Heart right ventricle (tissue), 16 donors: ENCODE data around the gene LRP6. TPM values are rescaled to one million over a fixed set of nuclear protein-coding genes. Genes with fewer than 3 reads are reported as not detected.
A peak's percentile ranks its signal among the peaks of the same experiment; 100 is the strongest.

Experiments
- ATAC-seq, 8 donors: fragments of 200-7000 bp; cut with Tn5 transposase; one replicate each; pipeline ENCODE4 v1.9.1; 2020; ENCODE audit warnings: mild to moderate bottlenecking in 8 of 8, moderate library complexity in 8 of 8, moderate number of reproducible peaks in 1 of 8
- DNase-seq, 2 donors: peaks; one replicate each; pipeline ENCODE4 v3.0.0-alpha.2; 2020
- H3K27ac ChIP-seq, 10 donors: fragments of 200-600 bp; sonication (generic) in 2 of 10; one replicate each; pipeline versions ENCODE4 v1.5.0 to v1.8.0; 2020 to 2022; ENCODE audit warnings: mild to moderate bottlenecking in 3 of 10
- H3K27me3 ChIP-seq, 7 donors: fragments of 200-600 bp; one replicate each; pipeline ENCODE4 v1.8.0; 2021 to 2022; ENCODE audit warnings: mild to moderate bottlenecking in 2 of 7
- H3K36me3 ChIP-seq, 9 donors: fragments of 200-600 bp; sonication (generic) in 1 of 9; one replicate each; pipeline versions ENCODE4 v1.5.0 to v1.8.0; 2020 to 2022; ENCODE audit warnings: mild to moderate bottlenecking in 2 of 9
- H3K4me1 ChIP-seq, 9 donors: fragments of 200-600 bp; sonication (generic) in 1 of 9; one replicate each; pipeline versions ENCODE4 v1.5.0 to v1.8.0; 2020 to 2022; ENCODE audit warnings: mild to moderate bottlenecking in 4 of 9
- H3K4me3 ChIP-seq, 10 donors: fragments of 200-600 bp; sonication (generic) in 2 of 10; one replicate each; pipeline versions ENCODE4 v1.5.0 to v1.8.0; 2020 to 2022; ENCODE audit warnings: mild to moderate bottlenecking in 7 of 10, moderate library complexity in 2 of 10
- H3K9me3 ChIP-seq, 11 donors: fragments of 200-600 bp in 10 of 11; sonication (generic) in 2 of 11; one replicate each; pipeline versions ENCODE4 v1.5.0 to v1.8.0; 2013 to 2022; ENCODE audit warnings: mild to moderate bottlenecking in 2 of 11, control low read depth in 1 of 11, moderate library complexity in 1 of 11
- WGBS, 2 donors: extraction: QIAGEN DNeasy Blood & Tissue Kit; methylation state at CpG; one replicate each; pipeline ENCODE4 v1.1.7; 2013; ENCODE audit warnings: inconsistent platforms in 1 of 2; 5-methylcytosine and 5-hydroxymethylcytosine counted together
- intact Hi-C, 10 donors: fragments of 100-400 bp; cut with DNase I; formaldehyde crosslinking; loops; one replicate each; pipeline versions ENCODE4 v1.11.1 to v1.14.2; 2022
- polyA plus RNA-seq, 2 donors: library from polyadenylated mRNA; stranded (reverse); fragments of 200-250 nt; gene quantifications; one replicate each; pipeline ENCODE4 v1.2.3, GENCODE V29; 2013
- total RNA-seq, 10 donors: library from RNA; stranded (reverse); fragmentation: NEBNext Ultra II Directional in 3 of 10; extraction: Animal tissue kit (Norgen Biotek cat#: 25700) in 3 of 10; gene quantifications; one replicate each; pipeline versions ENCODE4 v1.2.1 to v1.2.4, GENCODE V29; 2021 to 2023
- TF ChIP-seq, protein P1 (sequence below), 9 donors: fragments of 200-600 bp; sonication (generic) in 2 of 9; IDR thresholded peaks; one replicate each; pipeline versions ENCODE4 v1.5.0 to v1.8.0; 2021 to 2022; ENCODE audit warnings: antibody characterized with exemption in 9 of 9, mild to moderate bottlenecking in 5 of 9, moderate library complexity in 1 of 9
- donor health status: Arrhythmogenic right ventricular cardiomyopathy.
- donor health status: ischemic (EF 13 %, LVEDD 7.1; RV severe dilation, severe dysfunction).
- donor health status: healthy with polysubstance abuse.
- donor health status: DM: no; HTN: yes; CAD: no.
- donor health status: DM: no; HTN: no; CAD: no.
- donor health status: ischemic (EF 25% LVEDD 6.9; RV normal size, moderate dysfunction).
- donor health status: ischemic (EF 25% LVEDD 5.7; RV mildly dilated, moderate dysfunction).
- donor health status: healthy.
- donor health status: DM: yes; HTN: yes; CAD: no.
- donor health status: Ischemic cardiomyopathy.
- donor health status: ischemic (EF 35%, LVEDD 5.7; RV mildly dilated, moderate dysfunction).
- donor health status: nonischemic (EF 11% LVEDD 7.7; RV severe dilation, severe dysfunction).
- donor health status: DM: yes; HTN: yes; CAD: no.
- donor health status: PGD.
- donor health status: ischemic (EF 29% LVEDD 5.4; RV normal size, mild dysfunction).
- donor health status: nonischemic (EF 23%, LVEDD 6.1; RV moderate dilation, normal function).

The LRP6 gene
- total and polyA plus RNA-seq, 12 donors: 3.1 to 31.1 (median 24.8) TPM

DNA sequence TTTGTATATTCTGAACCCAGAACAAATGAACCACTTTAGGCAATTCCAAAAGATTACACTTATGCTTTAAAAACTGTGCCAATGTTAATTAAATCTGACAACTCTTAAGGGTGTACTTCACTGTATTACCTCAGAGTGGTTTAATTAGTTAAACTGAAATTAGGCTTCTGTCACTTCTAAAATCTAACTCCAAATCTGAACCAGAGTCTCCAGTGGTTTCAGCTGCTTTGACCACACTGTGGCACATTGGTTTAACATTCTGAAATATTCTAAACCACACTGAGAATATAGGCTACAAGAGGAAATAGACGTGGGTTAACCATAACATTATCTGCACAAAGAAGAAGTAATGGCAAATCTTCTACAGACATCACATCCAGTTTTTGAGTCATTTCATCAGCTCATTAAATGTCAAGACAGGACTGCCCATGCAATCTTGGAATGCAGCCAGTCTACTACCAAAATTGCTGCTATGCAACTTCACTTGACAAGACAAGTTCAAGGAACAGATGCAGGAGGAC is 94.8 kb downstream of the LRP6 start:
- intact Hi-C loops: loop anchor here in 1 of 10 donors (10.0 kb wide), 1 partner anchor 163 kb away; no protein-coding TSS in a partner anchor
- H3K27ac ChIP-seq: no peak overlapping the region

DNA sequence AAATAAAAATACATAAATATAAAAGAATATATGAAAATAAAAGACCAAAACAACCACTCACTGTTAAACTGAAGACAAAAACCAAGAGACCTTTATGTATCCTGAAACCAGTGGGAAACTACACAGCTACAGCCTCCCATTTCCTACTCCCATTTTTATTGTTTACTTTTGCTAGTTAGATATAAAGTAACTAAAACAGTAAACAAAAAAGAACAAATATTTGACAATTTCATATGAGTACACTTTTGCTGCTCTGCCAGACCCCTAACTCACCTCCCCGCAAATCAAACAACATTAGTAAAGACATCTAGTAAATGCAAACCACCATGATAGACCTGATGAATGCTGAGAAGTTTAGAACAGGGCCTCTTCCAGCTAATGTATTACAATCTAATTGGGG is 99.0 kb downstream of the LRP6 start:
- Histone ChIP-seq H3K27me3 (no peaks in the 10 kb centered on the region), H3K4me1 (peaks cover 0 to 6% (median 0%) of the 10 kb centered on the region in 9 donors), H3K4me3 (no peak overlapping the region), H3K27ac (no peak overlapping the region), H3K9me3 (no peaks in the 10 kb centered on the region), H3K36me3 (peaks cover 0 to 16% (median 0%) of the 10 kb centered on the region in 9 donors)
- no peak for ATAC-seq
- WGBS, 2 donors: 97 to 100% methylated on average over 1 of the region's 1 CpG
- intact Hi-C loops: loop anchor here in 1 of 10 donors (10.0 kb wide), 1 partner anchor 97 kb away; the partner anchor contains the start of gene LRP6
- DNase-seq: no peak
- TF ChIP-seq, protein P1, sequence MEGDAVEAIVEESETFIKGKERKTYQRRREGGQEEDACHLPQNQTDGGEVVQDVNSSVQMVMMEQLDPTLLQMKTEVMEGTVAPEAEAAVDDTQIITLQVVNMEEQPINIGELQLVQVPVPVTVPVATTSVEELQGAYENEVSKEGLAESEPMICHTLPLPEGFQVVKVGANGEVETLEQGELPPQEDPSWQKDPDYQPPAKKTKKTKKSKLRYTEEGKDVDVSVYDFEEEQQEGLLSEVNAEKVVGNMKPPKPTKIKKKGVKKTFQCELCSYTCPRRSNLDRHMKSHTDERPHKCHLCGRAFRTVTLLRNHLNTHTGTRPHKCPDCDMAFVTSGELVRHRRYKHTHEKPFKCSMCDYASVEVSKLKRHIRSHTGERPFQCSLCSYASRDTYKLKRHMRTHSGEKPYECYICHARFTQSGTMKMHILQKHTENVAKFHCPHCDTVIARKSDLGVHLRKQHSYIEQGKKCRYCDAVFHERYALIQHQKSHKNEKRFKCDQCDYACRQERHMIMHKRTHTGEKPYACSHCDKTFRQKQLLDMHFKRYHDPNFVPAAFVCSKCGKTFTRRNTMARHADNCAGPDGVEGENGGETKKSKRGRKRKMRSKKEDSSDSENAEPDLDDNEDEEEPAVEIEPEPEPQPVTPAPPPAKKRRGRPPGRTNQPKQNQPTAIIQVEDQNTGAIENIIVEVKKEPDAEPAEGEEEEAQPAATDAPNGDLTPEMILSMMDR (IDR thresholded peaks at IDR 0.05): no peak

More for the DNA sequence above, 94.8 kb downstream of the LRP6 start:
- TF ChIP-seq, protein P1 (IDR thresholded peaks at IDR 0.05): no peak
- Histone ChIP-seq H3K9me3 (no peaks in the 10 kb centered on the region), H3K4me1 (peaks cover 0 to 11% (median 0%) of the 10 kb centered on the region in 9 donors), H3K36me3 (peaks cover 0 to 1% (median 0%) of the 10 kb centered on the region in 9 donors), H3K27me3 (no peaks in the 10 kb centered on the region), H3K4me3 (no peak overlapping the region)
- ATAC-seq (no peak), DNase-seq (no peak)
- 63 to 69% methylated on average over 1 of the region's 1 CpG for WGBS, 2 donors

DNA sequence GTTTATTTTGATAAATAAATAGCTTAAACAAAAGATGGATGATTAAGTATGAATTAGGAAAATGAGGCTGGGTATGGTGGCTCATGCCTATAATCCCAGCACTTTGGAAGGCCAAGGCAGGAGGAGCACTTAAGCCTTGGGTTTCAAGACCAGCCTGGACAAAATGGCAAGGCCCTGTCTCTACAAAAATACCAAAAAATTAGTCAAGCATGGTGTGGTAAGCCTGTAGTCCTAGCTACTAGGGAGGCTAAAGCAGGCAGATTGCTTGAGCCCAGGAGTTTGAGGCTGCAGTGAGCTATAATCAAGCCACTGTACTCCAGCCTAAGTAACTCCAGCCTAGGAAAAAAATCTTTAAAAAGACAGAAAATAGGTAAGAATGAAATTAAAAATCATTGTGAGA is 100.1 kb downstream of the LRP6 start:
- H3K4me1 ChIP-seq: no peaks in the 10 kb centered on the region
- TF ChIP-seq, protein P1 (IDR thresholded peaks at IDR 0.05): no peak
- intact Hi-C loops: loop anchor here in 1 of 10 donors (10.0 kb wide), 1 partner anchor 98 kb away; the partner anchor contains the start of gene LRP6

DNA sequence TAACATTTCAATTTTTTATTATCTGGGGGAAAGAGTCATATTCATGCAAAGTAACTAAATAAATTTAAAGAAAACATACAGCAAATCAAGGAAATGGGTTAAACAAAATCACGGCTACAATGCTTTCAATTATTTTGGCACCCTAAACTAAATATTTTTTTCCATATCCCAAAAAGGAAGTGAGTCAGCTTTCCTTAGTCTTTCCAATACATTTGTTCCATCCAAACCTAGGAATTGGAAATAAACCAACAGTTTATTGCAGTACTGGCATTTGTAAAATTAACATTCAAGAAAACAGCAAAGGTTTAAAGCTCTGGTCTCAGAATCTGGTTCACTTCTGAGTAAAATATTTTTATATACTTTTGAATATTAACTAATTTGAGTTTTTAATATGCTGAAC is 106.9 kb downstream of the LRP6 start:
- ATAC-seq (peak in 1 of 8 donors; percentile 31), DNase-seq (no peak)
- 32 to 41% methylated on average over 1 of the region's 1 CpG for WGBS, 2 donors
- Histone ChIP-seq H3K9me3 (no peaks in the 10 kb centered on the region), H3K27me3 (no peaks in the 10 kb centered on the region), H3K4me3 (no peak overlapping the region), H3K27ac (peak overlapping the region in 1 of 10 donors; percentile 7), H3K4me1 (peaks cover 0 to 24% (median 14%) of the 10 kb centered on the region in 9 donors), H3K36me3 (peaks cover 0 to 73% (median 6%) of the 10 kb centered on the region in 9 donors)
- TF ChIP-seq, protein P1 (IDR thresholded peaks at IDR 0.05): no peak
- intact Hi-C loops: loop anchor here in 1 of 10 donors (10.0 kb wide), 1 partner anchor 105 kb away; the partner anchor contains the start of gene LRP6

More for the DNA sequence above, 100.1 kb downstream of the LRP6 start:
- no peaks in the 10 kb centered on the region for H3K9me3 ChIP-seq
- no peaks in the 10 kb centered on the region for H3K27me3 ChIP-seq
- no peak overlapping the region for H3K4me3 ChIP-seq
- no peak overlapping the region for H3K27ac ChIP-seq
- no peak for ATAC-seq
- no peak for DNase-seq
- H3K36me3 ChIP-seq: peaks cover 0 to 27% (median 0%) of the 10 kb centered on the region in 9 donors
